GM12878 (cell line): ENCODE measurements around the gene FOXP1. TPM values are rescaled to one million over a fixed set of nuclear protein-coding genes. Genes with fewer than 3 reads are reported as not detected.

ENCODE experiments used
- ATAC-seq: fragments of 200-7000 bp; cut with Tn5 transposase; 3 replicates; pipeline ENCODE4 v1.9.1; 2020; ENCODE audit warnings: mild to moderate bottlenecking, moderate library complexity
- BruUV-seq: library from RNA; stranded (reverse); fragments of 400-500 nt; replicated peaks from 2 replicates; lab custom pipeline; 2021; lab: Mats Ljungman, UMichigan
- CTCF ChIA-PET: fragments of 300-600 bp; sonication (Branson Sonifier 250); formaldehyde crosslinking; extraction: SDS; loops from one replicate; lab custom pipeline; 2021; ENCODE audit warnings: inconsistent platforms; lab: Yijun Ruan, JAX
- POLR2A ChIA-PET: fragments of 350-600 bp; formaldehyde crosslinking; extraction: SDS; loops from one replicate; lab custom pipeline; 2021; ENCODE audit warnings: inconsistent platforms; lab: Charles Lee
- RAD21 ChIA-PET: fragments of 300-600 bp; sonication (Branson Sonifier 250); formaldehyde crosslinking; loops from one replicate; lab custom pipeline; 2023; ENCODE audit warnings: antibody characterized with exemption; ENCODE audit not compliant: unreplicated experiment; lab: Charles Lee
- SMC1A ChIA-PET: fragments of 300-600 bp; sonication (Branson Sonifier 250); formaldehyde crosslinking; loops from one replicate; lab custom pipeline; 2023; ENCODE audit not compliant: unreplicated experiment, uncharacterized antibody; lab: Charles Lee
- DNase-seq: peaks from one replicate; pipeline ENCODE4 v3.0.0-alpha.2; 2011; ENCODE audit warnings: low read depth, low spot score
- FAIRE-seq: peaks from 3 replicates; lab custom pipeline; 2011; peaks lifted over from hg19 to GRCh38; lab: Jason Lieb, UNC
- H2AFZ ChIP-seq: 2 replicates; pipeline ENCODE4 v1.6.0; 2011; ENCODE audit warnings: low read depth, low read length, control low read depth; ENCODE audit not compliant: control insufficient read depth
- H3K27ac ChIP-seq: 2 replicates; pipeline ENCODE4 v1.5.1; 2011; ENCODE audit warnings: control low read depth; ENCODE audit not compliant: control insufficient read depth, insufficient read depth
- H3K27me3 ChIP-seq, 2 experiments: replicated peaks in 1 of 2; 2 replicates each; pipeline versions ENCODE4 v1.6.0 to v1.6.1; 2011; ENCODE audit warnings: low read length in 1 of 2; ENCODE audit not compliant: control insufficient read depth in 2 of 2, insufficient read depth in 2 of 2
- H3K36me3 ChIP-seq, 2 experiments: 2 replicates each; pipeline ENCODE4 v1.5.1; 2011; ENCODE audit warnings: low read length in 1 of 2; ENCODE audit not compliant: control insufficient read depth in 2 of 2, insufficient read depth in 2 of 2
- H3K4me1 ChIP-seq: 2 replicates; pipeline ENCODE4 v1.6.1; 2011; ENCODE audit warnings: mild to moderate bottlenecking, low read length, moderate library complexity, mixed read lengths; ENCODE audit not compliant: control insufficient read depth, insufficient read depth
- H3K4me2 ChIP-seq: 2 replicates; pipeline ENCODE4 v1.6.0; 2011; ENCODE audit warnings: control low read depth; ENCODE audit not compliant: control insufficient read depth, insufficient read depth
- H3K4me3 ChIP-seq: fragments of 200-600 bp; sonication (generic); 2 replicates; pipeline ENCODE4 v1.5.1; 2016
- H3K79me2 ChIP-seq: 2 replicates; pipeline ENCODE4 v1.6.0; 2011; ENCODE audit warnings: low read length; ENCODE audit not compliant: control insufficient read depth, insufficient read depth
- H3K9ac ChIP-seq: 2 replicates; pipeline ENCODE4 v1.8.0; 2011; ENCODE audit warnings: low read length, control low read depth, mixed read lengths; ENCODE audit not compliant: control insufficient read depth, insufficient read depth
- H3K9me3 ChIP-seq: replicated peaks from 3 replicates; pipeline ENCODE4 v1.5.1; 2011; ENCODE audit warnings: mild to moderate bottlenecking, low read length; ENCODE audit not compliant: control insufficient read depth, insufficient read depth
- H4K20me1 ChIP-seq: 2 replicates; pipeline ENCODE4 v1.6.0; 2011; ENCODE audit not compliant: control insufficient read depth, insufficient read depth
- BMI1 ChIP-seq: fragments of 450-650 bp; IDR thresholded peaks from 2 replicates; pipeline ENCODE4 v1.6.1; 2016; ENCODE audit warnings: mild to moderate bottlenecking, moderate library complexity, borderline replicate concordance
- CHD2 ChIP-seq: IDR thresholded peaks from 2 replicates; pipeline ENCODE4 v1.6.1; 2011; ENCODE audit warnings: low read depth, low read length, improper control_type of control experiment, borderline replicate concordance
- DPF2 ChIP-seq: fragments of 450-650 bp; IDR thresholded peaks from 2 replicates; pipeline ENCODE4 v1.6.1; 2017; ENCODE audit warnings: mild to moderate bottlenecking
- EP300 ChIP-seq, 2 experiments: fragments of 150-350 bp in 1 of 2; IDR thresholded peaks; 2 replicates each; pipeline ENCODE4 v1.6.1; 2011 to 2012; ENCODE audit warnings: low read depth in 2 of 2, low read length in 2 of 2, borderline replicate concordance in 1 of 2, improper control_type of control experiment in 1 of 2, inconsistent platforms in 1 of 2; ENCODE audit not compliant: control insufficient read depth in 1 of 2
- FOXK2 ChIP-seq: fragments of 450-650 bp; IDR thresholded peaks from 2 replicates; pipeline ENCODE4 v1.6.1; 2017; ENCODE audit warnings: mild to moderate bottlenecking, moderate library complexity
- IKZF2 ChIP-seq, 2 experiments: fragments of 450-650 bp; IDR thresholded peaks; 2 replicates each; pipeline ENCODE4 v1.6.1; 2017; ENCODE audit warnings: mild to moderate bottlenecking in 2 of 2, moderate library complexity in 2 of 2
- MEF2B ChIP-seq: fragments of 450-650 bp; IDR thresholded peaks from 2 replicates; pipeline ENCODE4 v1.6.1; 2018; ENCODE audit warnings: mild to moderate bottlenecking, moderate library complexity; ENCODE audit not compliant: partially characterized antibody, poor library complexity, severe bottlenecking
- POLR2AphosphoS5 ChIP-seq: IDR thresholded peaks from 2 replicates; pipeline ENCODE4 v1.6.1; 2011; ENCODE audit warnings: mild to moderate bottlenecking, low read length, inconsistent platforms
- RELB ChIP-seq: fragments of 450-650 bp; IDR thresholded peaks from 2 replicates; pipeline ENCODE4 v1.6.1; 2017; ENCODE audit warnings: low read depth, mild to moderate bottlenecking, moderate library complexity
- TARDBP ChIP-seq: IDR thresholded peaks from 2 replicates; pipeline ENCODE4 v1.6.1; 2016; ENCODE audit warnings: borderline replicate concordance
- ZNF622 ChIP-seq: fragments of 450-650 bp; IDR thresholded peaks from 2 replicates; pipeline ENCODE4 v1.6.1; 2017; ENCODE audit warnings: mild to moderate bottlenecking, inconsistent platforms
- WGBS: methylation state at CpG from one replicate; pipeline ENCODE4 v1.1.6; 2016; ENCODE audit warnings: low lambda C conversion rate; ENCODE audit not compliant: insufficient replicate concordance, insufficient coverage; ENCODE audit errors: missing lambda C conversion rate; 5-methylcytosine and 5-hydroxymethylcytosine counted together
- in situ Hi-C: fragments of 300-500 bp; cut with MboI; formaldehyde crosslinking; loops from 9 replicates; pipeline ENCODE4 v1.14.3; 2018; ENCODE audit warnings: mixed read lengths
- intact Hi-C: fragments of 100-400 bp; cut with micrococcal nuclease; formaldehyde crosslinking; loops from one replicate; pipeline ENCODE4 v1.14.2; 2022; ENCODE audit not compliant: unreplicated experiment
- polyA plus RNA-seq, 11 experiments: library from polyadenylated mRNA; depleted of rRNA in 4 of 11; unstranded in 6 of 11; stranded (reverse) in 5 of 11; fragments of >200 nt; fragmentation: Nextera tagmentation in 4 of 11; fragmentation: Illumina TruSeq in 1 of 11; extraction: Ambion mirVana in 4 of 11; extraction: Trizol in 1 of 11; gene quantifications; 1 replicate in 1 of 11; 2 replicates in 10 of 11; pipeline versions ENCODE4 v1.2.1 to v1.2.3, GENCODE V29; 2011 to 2016; ENCODE audit warnings: inconsistent platforms in 2 of 11, missing spikeins in 2 of 11, low read depth in 1 of 11
- total RNA-seq, 4 experiments: library from RNA; depleted of rRNA in 3 of 4; stranded (reverse); fragments of >200 nt in 3 of 4; fragmentation: Illumina TruSeq in 1 of 4; extraction: Trizol in 1 of 4; gene quantifications; 2 replicates each; pipeline versions ENCODE4 v1.2.1 to v1.2.3, GENCODE V29; 2013 to 2021

Gene FOXP1
- total and polyA plus RNA-seq, 10 of the 15 experiments (the other 5 are each of a cell fraction or from before 2014, with no cell fraction given) = 0.05 to 1.6 (median 0.20) TPM; not detected in 1

DNA sequence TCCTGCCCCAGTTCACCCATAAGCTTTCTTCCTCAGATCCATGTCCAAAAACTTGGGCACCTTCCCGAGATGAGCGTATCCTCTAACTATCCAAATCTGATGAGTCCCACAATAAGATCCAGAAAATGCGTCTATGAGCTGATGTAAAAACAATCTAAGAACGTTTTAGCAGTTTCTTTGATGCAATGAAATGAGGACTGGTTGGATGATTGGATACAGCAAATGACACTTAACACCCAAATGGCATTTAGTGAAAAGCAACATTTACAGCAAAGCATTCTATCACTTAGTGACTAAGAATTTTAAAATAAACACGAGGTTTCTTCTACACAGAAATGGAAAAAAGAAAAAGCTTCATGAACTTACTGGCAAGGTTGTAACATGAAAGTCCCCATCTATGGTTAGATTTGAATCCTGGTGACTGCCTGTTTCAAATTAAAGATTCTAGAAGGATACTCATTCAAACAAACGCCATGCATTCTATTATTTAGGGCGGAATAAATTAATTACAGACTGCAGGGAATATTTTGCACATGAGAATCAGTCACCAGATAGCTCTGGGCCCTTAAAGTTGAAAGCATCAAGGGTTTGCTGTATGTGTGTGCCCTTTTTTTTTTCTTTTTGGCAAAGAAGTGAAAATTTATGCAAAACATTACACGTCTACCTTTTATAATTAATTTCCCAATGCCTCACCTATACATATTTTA, 598.6 kb downstream of the FOXP1 start (continued):
- TF ChIP-seq BMI1 = no peak
- TF ChIP-seq EP300 (IDR thresholded peaks at IDR 0.05; ENCODE audit: borderline replicate concordance in 1 of 2, control insufficient read depth in 1 of 2, low read depth in 2 of 2, low read length in 2 of 2) = no peak
- no peak for TF ChIP-seq FOXK2
- TF ChIP-seq DPF2 = no peak

DNA sequence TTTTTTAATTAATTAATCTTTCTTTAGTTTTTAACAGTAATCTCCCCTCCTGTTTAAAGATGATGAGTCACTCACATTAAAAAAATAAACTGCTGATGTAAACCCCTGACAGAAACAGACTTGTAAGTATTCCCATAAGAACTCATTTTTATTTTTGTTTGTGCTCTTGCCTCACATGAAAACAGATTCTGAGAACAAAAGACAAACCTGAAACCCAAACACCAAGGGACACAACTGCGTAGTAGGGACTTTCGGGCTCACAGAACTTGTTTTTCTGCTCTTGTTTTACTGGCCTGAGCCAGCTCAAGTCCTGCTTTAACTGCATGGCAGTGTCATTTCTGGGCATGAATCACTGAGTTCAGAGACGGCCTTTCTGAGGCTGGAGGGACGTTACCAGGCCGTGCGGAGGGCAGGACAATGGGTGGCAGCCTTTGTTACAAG, 600.8 kb downstream of the FOXP1 start:
- no peaks in the 10 kb centered on the region for H3K9me3 ChIP-seq
- peak overlapping the region; percentile 7; the same call in 1 of the 2 replicates for H2AFZ ChIP-seq
- ChIA-PET RAD21 (no interaction called here), SMC1A (no interaction called here), POLR2A (no interaction called here)
- peak; percentile 91 for ATAC-seq
- BruUV-seq = no TSS peak
- H4K20me1 ChIP-seq = no peaks in the 10 kb centered on the region
- DNase-seq = peak; percentile 37
- H3K79me2 ChIP-seq = no peaks in the 10 kb centered on the region
- no peaks in the 10 kb centered on the region for H3K27me3 ChIP-seq
- H3K27ac ChIP-seq = peak overlapping the region; percentile 48; the same call in 1 of the 2 replicates
- 0 out of 2 replicates have a peak, but pooled peaks cover 4% of the 10 kb centered on the region for H3K4me1 ChIP-seq
- no peak for FAIRE-seq
- in situ Hi-C loops = no loop called here
- intact Hi-C loops = no loop called here
- no peak overlapping the region for H3K4me3 ChIP-seq
- H3K36me3 ChIP-seq = no peaks in the 10 kb centered on the region
- no peak overlapping the region for H3K9ac ChIP-seq
- no peak overlapping the region for H3K4me2 ChIP-seq
- TF ChIP-seq CHD2 = no peak
- no peak for TF ChIP-seq TARDBP
- no peak for TF ChIP-seq ZNF622
- peak in 1 of 2 experiments; percentile 30; a peak in 1 of 4 replicates for TF ChIP-seq EP300 (IDR thresholded peaks at IDR 0.05; ENCODE audit: borderline replicate concordance in 1 of 2, control insufficient read depth in 1 of 2, low read depth in 2 of 2, low read length in 2 of 2)
- TF ChIP-seq RELB = peak; percentile 42; the same call in 1 of the 2 replicates
- TF ChIP-seq MEF2B = peak; percentile 59
- TF ChIP-seq POLR2AphosphoS5 = 0 out of 2 replicates have a peak, but pooled peaks have one; percentile 37
- TF ChIP-seq IKZF2 (IDR thresholded peaks at IDR 0.05) = 0 out of 4 replicates have a peak, but pooled peaks of 1 of the 2 experiments have one; percentile 17
- TF ChIP-seq, all 136 proteins: peak for 5
- CTCF ChIA-PET = no interaction called here
- WGBS = 2% methylated on average over 6 of the region's 6 CpGs
